GM18873 (cell line): ENCODE results near the gene RASD1.

Source experiments
- ATAC-seq: cut with Tn5 transposase; IDR thresholded peaks from one replicate; pipeline ENCODE4 v1.9.1; 2021; ENCODE audit warnings: mild to moderate bottlenecking, moderate library complexity, moderate number of reproducible peaks; ENCODE audit not compliant: unreplicated experiment, low FRiP score

The RASD1 gene

GRCh38 chr17:17527956-17528500, 31.8 kb upstream of the RASD1 start:
- no peak for ATAC-seq

GRCh38 chr17:17527534-17527933, 31.3 kb upstream of the RASD1 start:
- ATAC-seq, result no peak

- no peak for ATAC-seq
Observed at GRCh38 chr17:17526369-17526768, 30.2 kb upstream of the RASD1 start.

GRCh38 chr17:17525956-17526355, 29.8 kb upstream of the RASD1 start:
- no peak for ATAC-seq

GRCh38 chr17:17525311-17525710, 29.1 kb upstream of the RASD1 start:
- no peak for ATAC-seq

GRCh38 chr17:17523731-17524490, 27.7 kb upstream of the RASD1 start:
- no peak for ATAC-seq

GRCh38 chr17:17523001-17523730, 27.0 kb upstream of the RASD1 start:
- no peak for ATAC-seq

- ATAC-seq, result no peak
Observed at GRCh38 chr17:17520599-17521232, 24.5 kb upstream of the RASD1 start.

- ATAC-seq, result no peak
Observed at GRCh38 chr17:17519886-17520285, 23.7 kb upstream of the RASD1 start.

- no peak for ATAC-seq
Observed at GRCh38 chr17:17518951-17519350, 22.8 kb upstream of the RASD1 start.

- ATAC-seq, result no peak
Observed at GRCh38 chr17:17518014-17518413, 21.8 kb upstream of the RASD1 start.

GRCh38 chr17:17516941-17517720, 20.9 kb upstream of the RASD1 start:
- no peak for ATAC-seq

- ATAC-seq, result no peak
Observed at GRCh38 chr17:17515934-17516930, 20.0 kb upstream of the RASD1 start.

GRCh38 chr17:17514993-17515933, 19.1 kb upstream of the RASD1 start:
- ATAC-seq, result no peak

- no peak for ATAC-seq
Observed at GRCh38 chr17:17514361-17514992, 18.3 kb upstream of the RASD1 start.

- no peak for ATAC-seq
Observed at GRCh38 chr17:17513626-17514025, 17.4 kb upstream of the RASD1 start.

GRCh38 chr17:17512866-17513265, 16.7 kb upstream of the RASD1 start:
- no peak for ATAC-seq
